K562 (cell line): ENCODE results near the gene NR1D2. TPM values are rescaled to one million over a fixed set of nuclear protein-coding genes. Genes with fewer than 3 reads are reported as not detected.

ENCODE experiments used
- CBFA2T2 ChIP-seq: fragments of 450-650 bp; conservative IDR thresholded peaks from 2 replicates; pipeline ENCODE4 v1.6.1; 2017; ENCODE audit warnings: mild to moderate bottlenecking
- KHSRP ChIP-seq: fragments of 450-650 bp; IDR thresholded peaks from 2 replicates; pipeline ENCODE4 v1.6.1; 2017
- KLF10 ChIP-seq: fragments of 250-450 bp; sonication (Bioruptor Pico); IDR thresholded peaks from 2 replicates; pipeline ENCODE4 v1.6.1; 2021; ENCODE audit warnings: matching md5 sums
- KLF6 ChIP-seq: fragments of 250-450 bp; sonication (Bioruptor Pico); IDR thresholded peaks from 2 replicates; pipeline ENCODE4 v1.4.0; 2020; ENCODE audit warnings: mild to moderate bottlenecking, moderate library complexity, borderline replicate concordance
- MAZ ChIP-seq, 2 experiments: fragments of 450-650 bp in 1 of 2; sonication (generic) in 1 of 2; formaldehyde crosslinking; IDR thresholded peaks in 1 of 2; conservative IDR thresholded peaks in 1 of 2; 2 replicates each; pipeline versions ENCODE4 v1.4.0 to v1.5.0; 2020; ENCODE audit warnings: mild to moderate bottlenecking in 1 of 2, missing genetic modification reagents in 1 of 2
- NBN ChIP-seq: fragments of 450-650 bp; IDR thresholded peaks from 2 replicates; pipeline ENCODE4 v1.6.1; 2016; ENCODE audit warnings: low read depth, mild to moderate bottlenecking
- NONO ChIP-seq, 2 experiments: fragments of 200-400 bp in 1 of 2; fragments of 450-650 bp in 1 of 2; formaldehyde crosslinking in 1 of 2; IDR thresholded peaks; 2 replicates each; pipeline ENCODE4 v1.6.1; 2017; ENCODE audit warnings: low read depth in 2 of 2, mild to moderate bottlenecking in 2 of 2, moderate library complexity in 2 of 2, low read length in 1 of 2
- NR1H2 ChIP-seq: sonication (generic); formaldehyde crosslinking; IDR thresholded peaks from 2 replicates; pipeline ENCODE4 v1.4.0; 2020; ENCODE audit warnings: mild to moderate bottlenecking, missing genetic modification reagents
- NR2F6 ChIP-seq: fragments of 450-650 bp; formaldehyde crosslinking; IDR thresholded peaks from 2 replicates; pipeline ENCODE4 v1.4.0; 2020; ENCODE audit warnings: mild to moderate bottlenecking
- POLR2A ChIP-seq: fragments of 450-650 bp; conservative IDR thresholded peaks from 2 replicates; pipeline ENCODE4 v1.6.1; 2016
- RBFOX2 ChIP-seq: fragments of 200-400 bp; formaldehyde crosslinking; IDR thresholded peaks from 2 replicates; pipeline ENCODE4 v1.6.1; 2017; ENCODE audit warnings: low read depth, mild to moderate bottlenecking, low read length, moderate library complexity
- RUNX1 ChIP-seq: sonication (generic); IDR thresholded peaks from 2 replicates; pipeline ENCODE4 v1.6.1; 2016; ENCODE audit warnings: antibody characterized with exemption, low read depth
- SMC3 ChIP-seq: conservative IDR thresholded peaks from 2 replicates; pipeline ENCODE4 v1.6.1; 2011; ENCODE audit warnings: low read depth, low read length, improper control_type of control experiment; ENCODE audit not compliant: insufficient read depth
- SNRNP70 ChIP-seq: fragments of 200-400 bp; formaldehyde crosslinking; optimal IDR thresholded peaks from 2 replicates; pipeline ENCODE3; 2017; ENCODE audit warnings: low read depth, low read length
- TCF7 ChIP-seq: sonication (generic); IDR thresholded peaks from 2 replicates; pipeline ENCODE4 v1.6.1; 2016; ENCODE audit warnings: antibody characterized with exemption, borderline replicate concordance
- TCFL5 ChIP-seq: fragments of 250-450 bp; sonication (Bioruptor Pico); conservative IDR thresholded peaks from 2 replicates; pipeline ENCODE4 v1.6.1; 2021; ENCODE audit warnings: mild to moderate bottlenecking, moderate library complexity, matching md5 sums
- WHSC1 ChIP-seq: IDR thresholded peaks from one replicate; pipeline ENCODE4 v1.6.1; 2012; ENCODE audit warnings: low read length, control low read depth, inconsistent platforms
- ZBTB7A ChIP-seq: IDR thresholded peaks from 2 replicates; pipeline ENCODE4 v1.6.1; 2011; ENCODE audit warnings: low read depth, mild to moderate bottlenecking, low read length, moderate library complexity, borderline replicate concordance; ENCODE audit not compliant: control insufficient read depth
- ZNF143 ChIP-seq: sonication (generic); formaldehyde crosslinking; IDR thresholded peaks from 2 replicates; pipeline ENCODE4 v1.9.0; 2022; ENCODE audit warnings: mild to moderate bottlenecking, missing genetic modification reagents
- ZNF263 ChIP-seq: sonication (generic); formaldehyde crosslinking; IDR thresholded peaks from 2 replicates; pipeline ENCODE4 v1.8.0; 2022; ENCODE audit warnings: mild to moderate bottlenecking, missing genetic modification reagents, borderline replicate concordance
- ZNF3 ChIP-seq: fragments of 250-450 bp; sonication (Bioruptor Pico); IDR thresholded peaks from 2 replicates; pipeline ENCODE4 v1.5.0; 2021; ENCODE audit warnings: mild to moderate bottlenecking, moderate library complexity
- ZNF347 ChIP-seq: fragments of 450-650 bp; formaldehyde crosslinking; IDR thresholded peaks from 2 replicates; pipeline ENCODE4 v1.4.0; 2020; ENCODE audit warnings: low read depth, mild to moderate bottlenecking, moderate library complexity
- ZNF76 ChIP-seq: fragments of 250-450 bp; sonication (Bioruptor Pico); IDR thresholded peaks from 2 replicates; pipeline ENCODE4 v1.4.0; 2020; ENCODE audit warnings: mild to moderate bottlenecking, moderate library complexity, borderline replicate concordance
- polyA plus RNA-seq, 8 experiments: library from polyadenylated mRNA; depleted of rRNA in 4 of 8; stranded (reverse) in 5 of 8; unstranded in 3 of 8; fragments of >200 nt; fragmentation: Nextera tagmentation in 2 of 8; fragmentation: Illumina TruSeq in 1 of 8; extraction: Ambion mirVana in 2 of 8; extraction: Trizol in 1 of 8; gene quantifications; 2 replicates each; pipeline versions ENCODE4 v1.2.1 to v1.2.3, GENCODE V29; 2011 to 2014; ENCODE audit warnings: inconsistent platforms in 1 of 8, missing spikeins in 1 of 8
- total RNA-seq, 7 experiments: library from RNA; depleted of rRNA in 6 of 7; stranded (reverse); fragments of >200 nt in 6 of 7; fragmentation: Illumina TruSeq in 2 of 7; extraction: Trizol in 2 of 7; gene quantifications; 2 replicates each; pipeline versions ENCODE4 v1.2.1 to v1.2.3, GENCODE V29; 2011 to 2021; ENCODE audit warnings: low replicate concordance in 1 of 7
- TF ChIP-seq, protein P1 (sequence below), 2 experiments: fragments of 450-650 bp; conservative IDR thresholded peaks; 2 replicates each; pipeline ENCODE4 v1.6.1; 2017; ENCODE audit warnings: mild to moderate bottlenecking in 2 of 2, moderate library complexity in 2 of 2
- TF ChIP-seq, protein P2 (sequence below), 2 experiments: fragments of 250-450 bp in 1 of 2; fragments of 450-650 bp in 1 of 2; sonication (Bioruptor Pico) in 1 of 2; IDR thresholded peaks; 2 replicates each; pipeline versions ENCODE4 v1.6.1 to v1.8.0; 2016 to 2021; ENCODE audit warnings: mild to moderate bottlenecking in 2 of 2, moderate library complexity in 2 of 2, missing compliant biosample characterization in 1 of 2, missing genetic modification characterization in 1 of 2
- TF ChIP-seq, protein P3 (sequence below): fragments of 250-450 bp; sonication (Bioruptor Pico); IDR thresholded peaks from 2 replicates; pipeline ENCODE4 v1.5.0; 2020; ENCODE audit warnings: mild to moderate bottlenecking

NR1D2 gene
- total and polyA plus RNA-seq, 9 of the 15 experiments (the other 6 are each of a cell fraction or from before 2014, with no cell fraction given), result 1.2 to 5.5 (median 2.9) TPM

DNA sequence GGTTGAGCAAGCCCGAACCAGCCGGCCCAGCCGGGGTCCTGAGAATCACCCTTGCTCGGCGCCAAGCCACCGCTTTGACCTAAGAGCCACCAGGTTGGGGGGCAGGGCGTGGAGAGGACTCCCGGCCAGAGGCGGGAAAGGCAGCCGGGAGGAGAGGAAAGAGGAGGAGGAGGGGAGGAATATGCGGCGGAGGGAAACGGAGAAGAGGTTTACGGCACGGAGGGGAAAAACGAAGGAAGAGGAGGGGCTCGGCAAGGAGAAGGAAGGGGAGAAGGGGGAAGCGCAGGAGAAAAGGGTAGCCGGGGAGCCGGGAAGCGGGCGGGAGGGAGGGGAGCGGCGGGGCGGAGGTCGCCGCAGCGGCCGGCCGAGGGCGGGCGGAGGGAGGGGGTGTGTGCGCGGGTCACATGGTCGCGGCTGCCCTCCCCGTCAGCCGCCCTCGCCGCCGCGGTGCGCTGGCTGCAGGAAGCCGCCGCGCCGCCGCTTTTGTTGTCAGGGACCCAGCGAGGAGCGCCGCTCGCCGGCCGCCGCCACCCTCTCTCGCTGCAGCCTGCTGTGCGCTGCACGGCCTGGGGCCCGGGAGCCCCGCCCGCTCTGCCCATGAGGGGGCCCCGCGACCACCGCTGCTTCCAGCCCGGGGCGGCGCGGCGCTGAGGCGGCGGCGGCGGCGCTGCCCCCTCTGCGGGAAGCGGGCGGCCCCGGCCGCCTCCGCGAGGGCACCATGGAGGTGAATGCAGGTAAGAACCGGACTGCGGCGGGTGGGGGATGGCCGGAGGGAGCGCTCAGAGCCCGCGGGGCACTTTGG is at the start of gene NR1D2 (continued):
- TF ChIP-seq TCFL5 (CRISPR knock-in tag) (no peak), NR1H2 (no peak), POLR2A (peak; percentile 62), SNRNP70 (no peak), ZNF143 (CRISPR knock-in tag) (no peak), KLF10 (CRISPR knock-in tag) (no peak), ZNF263 (CRISPR knock-in tag) (peak; percentile 59; the same call in 1 of the 2 replicates), NONO (IDR thresholded peaks at IDR 0.05; ENCODE audit: low read depth in 2 of 2, low read length in 1 of 2) (peak in 1 of 2 experiments; percentile 86; a peak in 1 of 4 replicates), MAZ (CRISPR knock-in tag; conservative IDR thresholded peaks at IDR 0.05 in 1 of 2, IDR thresholded peaks at IDR 0.05 in 1 of 2) (peak; percentile 49 to 63), CBFA2T2 (no peak), RUNX1 (no peak), ZBTB7A (peak; percentile 76), KLF6 (CRISPR knock-in tag) (no peak), ZNF76 (CRISPR knock-in tag) (no peak), KHSRP (no peak), RBFOX2 (no peak), NR2F6 (CRISPR knock-in tag) (no peak), WHSC1 (no peak), SMC3 (no peak), ZNF347 (CRISPR knock-in tag) (no peak), TCF7 (peak; percentile 40; the same call in 1 of the 2 replicates), ZNF3 (CRISPR knock-in tag) (no peak), NBN (peak; percentile 85)
- TF ChIP-seq, protein P1, sequence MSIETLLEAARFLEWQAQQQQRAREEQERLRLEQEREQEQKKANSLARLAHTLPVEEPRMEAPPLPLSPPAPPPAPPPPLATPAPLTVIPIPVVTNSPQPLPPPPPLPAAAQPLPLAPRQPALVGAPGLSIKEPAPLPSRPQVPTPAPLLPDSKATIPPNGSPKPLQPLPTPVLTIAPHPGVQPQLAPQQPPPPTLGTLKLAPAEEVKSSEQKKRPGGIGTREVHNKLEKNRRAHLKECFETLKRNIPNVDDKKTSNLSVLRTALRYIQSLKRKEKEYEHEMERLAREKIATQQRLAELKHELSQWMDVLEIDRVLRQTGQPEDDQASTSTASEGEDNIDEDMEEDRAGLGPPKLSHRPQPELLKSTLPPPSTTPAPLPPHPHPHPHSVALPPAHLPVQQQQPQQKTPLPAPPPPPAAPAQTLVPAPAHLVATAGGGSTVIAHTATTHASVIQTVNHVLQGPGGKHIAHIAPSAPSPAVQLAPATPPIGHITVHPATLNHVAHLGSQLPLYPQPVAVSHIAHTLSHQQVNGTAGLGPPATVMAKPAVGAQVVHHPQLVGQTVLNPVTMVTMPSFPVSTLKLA (conservative IDR thresholded peaks at IDR 0.05), result peak in 1 of 2 experiments; percentile 24; a peak in 1 of 4 replicates
- TF ChIP-seq, protein P2, sequence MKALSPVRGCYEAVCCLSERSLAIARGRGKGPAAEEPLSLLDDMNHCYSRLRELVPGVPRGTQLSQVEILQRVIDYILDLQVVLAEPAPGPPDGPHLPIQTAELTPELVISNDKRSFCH (CRISPR knock-in tag; IDR thresholded peaks at IDR 0.05), result no peak
- TF ChIP-seq, protein P2 (tag; IDR thresholded peaks at IDR 0.05), result no peak
- TF ChIP-seq, protein P3, sequence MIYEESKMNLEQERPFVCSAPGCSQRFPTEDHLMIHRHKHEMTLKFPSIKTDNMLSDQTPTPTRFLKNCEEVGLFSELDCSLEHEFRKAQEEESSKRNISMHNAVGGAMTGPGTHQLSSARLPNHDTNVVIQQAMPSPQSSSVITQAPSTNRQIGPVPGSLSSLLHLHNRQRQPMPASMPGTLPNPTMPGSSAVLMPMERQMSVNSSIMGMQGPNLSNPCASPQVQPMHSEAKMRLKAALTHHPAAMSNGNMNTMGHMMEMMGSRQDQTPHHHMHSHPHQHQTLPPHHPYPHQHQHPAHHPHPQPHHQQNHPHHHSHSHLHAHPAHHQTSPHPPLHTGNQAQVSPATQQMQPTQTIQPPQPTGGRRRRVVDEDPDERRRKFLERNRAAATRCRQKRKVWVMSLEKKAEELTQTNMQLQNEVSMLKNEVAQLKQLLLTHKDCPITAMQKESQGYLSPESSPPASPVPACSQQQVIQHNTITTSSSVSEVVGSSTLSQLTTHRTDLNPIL (CRISPR knock-in tag), result no peak
